ENCODE measurements around the gene PILRB. TPM values are rescaled to one million over a fixed set of nuclear protein-coding genes. Genes with fewer than 3 reads are reported as not detected.

Gene PILRB
- 7.3 and 21.3 TPM in 2 replicates for total RNA-seq

DNA sequence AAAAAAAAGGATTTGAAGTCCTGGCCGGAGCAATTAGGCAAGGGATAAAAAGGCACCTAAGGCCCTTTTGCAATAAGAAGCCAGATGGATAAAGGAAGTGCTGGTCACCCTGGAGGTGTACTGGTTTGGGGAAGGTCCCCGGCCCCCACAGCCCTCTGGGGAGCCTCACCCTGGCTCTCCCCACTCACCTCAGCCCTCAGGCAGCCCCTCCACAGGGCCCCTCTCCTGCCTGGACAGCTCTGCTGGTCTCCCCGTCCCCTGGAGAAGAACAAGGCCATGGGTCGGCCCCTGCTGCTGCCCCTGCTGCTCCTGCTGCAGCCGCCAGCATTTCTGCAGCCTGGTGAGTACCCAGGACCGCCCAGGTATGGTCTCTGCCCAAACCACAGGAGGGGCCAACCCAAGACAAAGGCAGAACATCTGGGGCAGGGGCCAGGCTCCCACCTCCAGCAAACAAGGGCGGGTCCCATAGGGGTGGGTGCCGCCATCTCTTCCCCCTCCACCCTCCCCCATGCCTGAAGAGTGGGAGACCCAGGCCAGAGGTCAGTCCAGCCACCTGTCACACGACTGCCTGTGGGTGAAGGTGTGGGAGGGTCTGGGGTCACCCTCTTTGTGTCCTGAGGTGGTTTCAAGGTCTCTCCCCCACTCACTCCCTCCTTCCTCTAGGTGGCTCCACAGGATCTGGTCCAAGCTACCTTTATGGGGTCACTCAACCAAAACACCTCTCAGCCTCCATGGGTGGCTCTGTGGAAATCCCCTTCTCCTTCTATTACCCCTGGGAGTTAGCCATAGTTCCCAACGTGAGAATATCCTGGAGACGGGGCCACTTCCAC is at the start of gene PILRB:
PILRB (plus strand) TSS at position 91 of the 830 bp plus-strand sequence; CDS start at position 277, 186 bp downstream.

DNA sequence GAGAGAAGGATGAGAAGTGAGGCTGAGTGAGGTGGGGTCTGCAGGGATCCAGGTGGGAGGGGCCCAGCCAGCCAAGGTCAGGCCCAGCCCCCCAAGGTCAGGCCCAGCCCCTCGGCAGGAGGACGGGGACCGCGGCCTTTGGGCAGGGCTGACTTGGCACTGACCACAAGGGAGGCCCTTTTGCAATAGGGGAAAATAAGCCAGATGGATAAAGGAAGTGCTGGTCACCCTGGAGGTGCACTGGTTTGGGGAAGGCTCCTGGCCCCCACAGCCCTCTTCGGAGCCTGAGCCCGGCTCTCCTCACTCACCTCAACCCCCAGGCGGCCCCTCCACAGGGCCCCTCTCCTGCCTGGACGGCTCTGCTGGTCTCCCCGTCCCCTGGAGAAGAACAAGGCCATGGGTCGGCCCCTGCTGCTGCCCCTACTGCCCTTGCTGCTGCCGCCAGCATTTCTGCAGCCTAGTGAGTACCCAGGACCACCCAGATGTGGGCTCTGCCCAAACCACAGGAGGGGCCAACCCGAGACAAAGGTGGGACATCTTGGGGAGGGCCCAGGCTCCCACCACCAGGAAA is 15.4 kb downstream of the PILRB start, which contains the start of gene PILRA:
PILRA (plus strand) TSS at position 227 of the 571 bp plus-strand sequence; CDS start at position 397, 170 bp downstream.

Other genes starting within 250 kb of the PILRB start
- 18.5 and 46.6 TPM in 2 replicates for gene TAF6, start 238.8 kb upstream of the PILRB start, total RNA-seq
- 38.9 and 45.6 TPM in 2 replicates for gene CNPY4, start 238.5 kb upstream of the PILRB start, total RNA-seq
- gene MBLAC1, start 231.2 kb upstream of the PILRB start, total RNA-seq, result 1.8 and 2.0 TPM in 2 replicates
- gene LAMTOR4, start 209.2 kb upstream of the PILRB start, total RNA-seq, result 98.6 and 171 TPM in 2 replicates
- gene TRAPPC14, start 199.4 kb upstream of the PILRB start, total RNA-seq, result 3.9 and 7.7 TPM in 2 replicates
- gene GAL3ST4, start 189.5 kb upstream of the PILRB start, total RNA-seq, result 0.49 and 0.88 TPM in 2 replicates
- 1.3 and 3.9 TPM in 2 replicates for gene GPC2, start 180.7 kb upstream of the PILRB start, total RNA-seq
- 0.25 and 0.32 TPM in 2 replicates for gene STAG3, start 180.2 kb upstream of the PILRB start, total RNA-seq
- not detected in 2 replicates for gene PVRIG, start 138.2 kb upstream of the PILRB start, total RNA-seq
- not detected in 2 replicates for gene SPDYE3, start 50.4 kb upstream of the PILRB start, total RNA-seq
- 0.06 and 0.16 TPM in 2 replicates for gene PILRA, start 15.4 kb downstream of the PILRB start, total RNA-seq
- 0.94 and 1.1 TPM in 2 replicates for gene ZCWPW1, start 70.6 kb downstream of the PILRB start, total RNA-seq
- gene MEPCE, start 71.7 kb downstream of the PILRB start, total RNA-seq, result 34.2 and 54.1 TPM in 2 replicates
- gene PPP1R35, start 78.4 kb downstream of the PILRB start, total RNA-seq, result 8.6 and 17.3 TPM in 2 replicates
- 0.32 and 0.38 TPM in 2 replicates for gene SPACDR, start 106.1 kb downstream of the PILRB start, total RNA-seq
- gene TSC22D4, start 121.1 kb downstream of the PILRB start, total RNA-seq, result 21.3 and 24.8 TPM in 2 replicates
- gene NYAP1, start 125.8 kb downstream of the PILRB start, total RNA-seq, result 2.5 and 2.6 TPM in 2 replicates
- 25.1 and 33.2 TPM in 2 replicates for gene AGFG2, start 181.1 kb downstream of the PILRB start, total RNA-seq
- gene SAP25, start 215.8 kb downstream of the PILRB start, total RNA-seq, result not detected in 2 replicates
- gene LRCH4, start 228.0 kb downstream of the PILRB start, total RNA-seq, result 7.3 and 8.6 TPM in 2 replicates
- gene FBXO24, start 228.2 kb downstream of the PILRB start, total RNA-seq, result 0.25 TPM in 1 of 2 replicates, not detected in the other
- 0.38 and 0.49 TPM in 2 replicates for gene PCOLCE, start 244.2 kb downstream of the PILRB start, total RNA-seq

Data from bladder microvascular endothelial cell (primary cell).